Camera-type eye (tissue), 1 donor: Measurements from ENCODE around the gene DUXA. TPM values are rescaled to one million over a fixed set of nuclear protein-coding genes. Genes with fewer than 3 reads are reported as not detected.

Experiments
- total RNA-seq: library from RNA; depleted of rRNA; stranded (reverse); fragments of >200 nt; gene quantifications from one replicate; pipeline ENCODE4 v1.2.3, GENCODE V29; 2014

Gene DUXA
- total RNA-seq = not detected

GRCh38 chr19:57167385-57167784 is at the start of gene DUXA:
Gene DUXA, minus strand, starts transcription at chr19:57167485. Its CDS starts 42 bp downstream, at chr19:57167443.

GRCh38 chr19:57191141-57192076 is 24.1 kb upstream of the DUXA start, which contains the start of gene ZNF264:
Gene ZNF264, plus strand, starts transcription at chr19:57191500. Its CDS starts 414 bp downstream, at chr19:57191914.

Other genes starting within 250 kb of the DUXA start
- gene USP29, start 47.5 kb downstream of the DUXA start, total RNA-seq = 0.16 TPM
- gene ZIM3, start 22.3 kb downstream of the DUXA start, total RNA-seq = not detected
- 90.5 TPM for gene ZNF264, start 24.0 kb upstream of the DUXA start, total RNA-seq
- gene AURKC, start 63.5 kb upstream of the DUXA start, total RNA-seq = 1.2 TPM
- 43.4 TPM for gene ZNF805, start 73.1 kb upstream of the DUXA start, total RNA-seq
- gene ZNF460, start 113.0 kb upstream of the DUXA start, total RNA-seq = 164 TPM
- 37.8 TPM for gene ZNF543, start 153.0 kb upstream of the DUXA start, total RNA-seq
- 18.3 TPM for gene ZNF304, start 183.8 kb upstream of the DUXA start, total RNA-seq
- gene TRAPPC2B, start 196.1 kb upstream of the DUXA start, total RNA-seq = 25.2 TPM
- 3.4 TPM for gene ZNF547, start 196.1 kb upstream of the DUXA start, total RNA-seq
- gene ZNF548, start 222.4 kb upstream of the DUXA start, total RNA-seq = 62.6 TPM
- gene ZNF17, start 243.7 kb upstream of the DUXA start, total RNA-seq = 33.2 TPM